HL-60/S4 treated with retinoic acid at 250 ng/mL for 4 days and 3 days (cell line): ENCODE measurements around the gene CDCP1.

ENCODE experiments used
- in situ Hi-C: fragments of 300-500 bp; cut with MboI; formaldehyde crosslinking; loops from 2 replicates; pipeline ENCODE4 v1.7.0; 2022; ENCODE audit warnings: low sequenced_read_pairs

The CDCP1 gene

GRCh38 chr3:45139372-45140140 lies 6.6 kb downstream of the CDCP1 start:
- in situ Hi-C loops: no loop called here

GRCh38 chr3:45137656-45138181 lies 8.5 kb downstream of the CDCP1 start:
- in situ Hi-C loops: no loop called here

GRCh38 chr3:45135959-45136358 lies 10.2 kb downstream of the CDCP1 start:
- in situ Hi-C loops: no loop called here

- in situ Hi-C loops: no loop called here
These were observed 11.2 kb downstream of the CDCP1 start for GRCh38 chr3:45134758-45135521.

DNA sequence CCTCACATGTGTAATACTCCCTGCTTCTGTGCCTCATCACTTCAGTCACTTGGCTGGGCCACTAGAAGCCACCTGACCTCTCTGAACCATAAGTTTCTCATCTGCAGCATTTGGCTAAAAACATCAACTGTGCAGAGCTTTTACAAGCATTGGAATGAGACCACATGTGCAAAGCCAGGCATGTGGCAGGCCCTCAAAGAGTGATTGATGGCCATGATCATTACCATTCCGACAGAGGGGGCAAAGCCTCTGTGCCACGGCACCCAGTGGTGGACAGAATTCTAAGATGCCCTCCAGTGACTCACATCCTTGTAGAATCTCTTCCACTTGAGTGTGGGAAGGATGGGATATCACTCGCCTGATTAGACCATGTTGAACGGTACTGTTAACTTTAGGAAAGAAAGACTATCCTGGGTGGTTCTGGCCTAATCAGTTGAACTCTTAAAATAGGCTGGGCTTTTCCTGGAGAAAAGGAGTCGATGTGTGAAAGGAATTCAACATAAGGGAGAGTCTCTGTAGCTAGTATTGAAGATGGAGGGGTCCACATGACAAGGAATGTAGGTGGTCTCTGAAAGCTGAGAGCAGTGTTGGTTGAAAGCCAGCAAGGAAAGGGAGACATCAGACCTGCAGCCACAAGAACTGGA lies 13.5 kb downstream of the CDCP1 start:
- in situ Hi-C loops: no loop called here

- in situ Hi-C loops: no loop called here
These were observed 15.0 kb downstream of the CDCP1 start for GRCh38 chr3:45131201-45131600.

- in situ Hi-C loops: no loop called here
These were observed 15.7 kb downstream of the CDCP1 start for GRCh38 chr3:45130476-45130875.

DNA sequence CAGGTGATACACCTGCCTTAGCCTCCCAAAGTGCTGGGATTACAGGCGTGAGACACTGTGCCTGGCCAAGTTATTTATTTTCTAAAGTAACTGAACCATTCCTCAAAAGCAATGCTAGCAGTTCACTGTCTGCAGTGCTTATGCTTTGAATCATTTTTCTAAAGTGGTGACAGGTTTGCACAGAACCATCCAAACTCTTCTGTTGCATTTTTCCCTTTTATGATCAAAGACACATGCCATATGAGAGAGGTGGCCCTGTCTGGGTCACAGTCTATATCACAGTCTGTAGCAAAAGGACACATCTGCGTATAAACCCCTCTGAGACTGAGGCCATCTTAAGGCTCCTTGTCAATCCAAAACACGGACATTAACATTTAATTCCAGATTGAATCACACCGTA lies 17.2 kb downstream of the CDCP1 start:
- in situ Hi-C loops: no loop called here

- in situ Hi-C loops: no loop called here
These were observed 18.9 kb downstream of the CDCP1 start for GRCh38 chr3:45127130-45127822.

- in situ Hi-C loops: no loop called here
These were observed 19.4 kb downstream of the CDCP1 start for GRCh38 chr3:45126730-45127129.

- in situ Hi-C loops: no loop called here
These were observed 20.6 kb downstream of the CDCP1 start for GRCh38 chr3:45125550-45126026.

DNA sequence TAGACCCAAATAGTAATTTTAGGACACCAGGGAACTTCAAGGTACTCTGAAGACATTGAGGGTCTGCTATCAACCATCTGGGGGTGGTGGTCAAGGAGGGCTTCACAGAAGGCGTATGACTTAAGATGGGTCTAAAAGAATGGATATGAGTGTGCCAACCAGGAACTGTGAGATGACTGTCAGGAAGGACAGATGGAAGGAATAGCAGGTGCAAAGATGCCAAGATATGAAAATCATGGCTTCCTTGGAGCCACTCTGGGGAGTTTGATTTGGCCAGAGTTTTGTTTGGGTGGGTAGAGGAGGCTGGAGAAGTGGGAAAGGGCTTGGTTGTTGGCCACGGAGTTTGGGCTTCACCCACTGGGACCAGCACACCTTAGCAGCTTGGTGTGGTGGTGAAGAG lies 21.2 kb downstream of the CDCP1 start:
- in situ Hi-C loops: no loop called here

- in situ Hi-C loops: no loop called here
These were observed 21.8 kb downstream of the CDCP1 start for GRCh38 chr3:45124352-45124751.

- in situ Hi-C loops: no loop called here
These were observed 22.5 kb downstream of the CDCP1 start for GRCh38 chr3:45123581-45124269.

- in situ Hi-C loops: no loop called here
These were observed 23.1 kb downstream of the CDCP1 start for GRCh38 chr3:45123030-45123429.

- in situ Hi-C loops: no loop called here
These were observed 25.6 kb downstream of the CDCP1 start for GRCh38 chr3:45120359-45121158.

DNA sequence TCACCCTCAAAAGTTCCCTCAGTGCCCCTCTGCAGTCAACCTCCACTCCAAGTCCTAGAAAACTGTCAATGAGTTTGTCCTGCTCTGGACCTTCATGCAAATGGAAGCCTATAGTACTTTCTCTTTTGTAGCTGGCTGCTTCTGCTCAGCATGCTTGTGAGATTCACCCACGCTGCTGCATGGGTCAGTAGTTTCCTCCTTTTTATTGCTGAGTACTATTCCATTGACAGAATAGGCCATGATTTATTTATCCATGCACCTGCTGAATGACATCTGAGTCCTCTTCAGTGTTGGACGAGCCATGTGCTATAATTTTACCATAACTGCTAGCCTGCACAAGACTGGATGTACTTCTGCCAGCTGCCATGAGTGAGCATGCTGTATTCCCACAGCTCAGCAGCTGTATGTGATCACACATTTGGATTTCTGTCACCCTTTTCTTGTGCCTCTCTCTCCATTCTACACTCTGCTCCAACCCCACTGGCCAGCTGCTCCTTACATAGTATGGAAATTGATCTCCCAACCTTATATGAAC lies 26.3 kb downstream of the CDCP1 start:
- in situ Hi-C loops: no loop called here

- in situ Hi-C loops: no loop called here
These were observed 26.8 kb downstream of the CDCP1 start for GRCh38 chr3:45119376-45119775.

DNA sequence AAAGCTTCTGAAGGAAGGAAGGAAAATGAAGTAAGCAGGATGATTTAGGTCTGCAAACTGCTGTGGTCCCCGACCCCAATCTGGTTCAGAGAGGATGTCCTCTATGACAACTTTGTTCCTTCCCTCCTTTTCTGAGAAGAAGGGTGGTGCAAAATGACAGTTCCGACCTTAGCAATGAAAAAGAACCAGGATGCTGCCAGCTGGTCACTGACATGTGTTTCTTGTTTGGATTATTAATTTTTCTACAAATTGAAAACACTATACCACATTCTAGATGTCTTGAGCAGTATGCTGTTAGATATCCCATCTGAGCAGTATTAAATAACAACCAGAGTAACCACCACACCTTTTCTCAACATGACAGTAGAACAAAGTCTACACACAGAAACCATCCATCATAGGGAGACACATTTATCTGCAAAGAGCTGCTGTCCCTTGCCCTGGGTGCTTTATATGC lies 27.5 kb downstream of the CDCP1 start:
- in situ Hi-C loops: no loop called here
